Ovary (tissue), 9 donors: Measurements from ENCODE around the gene ULBP1. TPM values are rescaled to one million over a fixed set of nuclear protein-coding genes. Genes with fewer than 3 reads are reported as not detected.
"Not testable (repeated sequence)": the region's sequence is repeated elsewhere in the genome, so short reads cannot be mapped to it uniquely, and the experiment has no call there.

Experiments
- DNase-seq, 5 donors: peaks; one replicate each; pipeline ENCODE4 v3.0.0-alpha.2; 2019 to 2020
- H3K27ac ChIP-seq, 2 donors: fragments of 200-600 bp; one replicate each; pipeline versions ENCODE4 v1.5.1 to v1.8.0; 2019 to 2022
- H3K27me3 ChIP-seq: fragments of 200-600 bp; one replicate; pipeline ENCODE4 v1.8.0; 2022
- H3K36me3 ChIP-seq: fragments of 200-600 bp; sonication (generic); one replicate; pipeline ENCODE4 v1.5.1; 2019
- H3K4me1 ChIP-seq: one replicate; pipeline ENCODE4 v1.8.1; 2013; ENCODE audit warnings: mild to moderate bottlenecking, moderate library complexity; ENCODE audit not compliant: insufficient read depth
- H3K4me3 ChIP-seq: fragments of 200-600 bp; sonication (generic); one replicate; pipeline ENCODE4 v1.5.1; 2017
- H3K9me3 ChIP-seq, 2 donors: fragments of 200-600 bp in 1 of 2; sonication (generic) in 1 of 2; one replicate each; pipeline versions ENCODE4 v1.5.1 to v1.8.1; 2013 to 2019; ENCODE audit warnings: mild to moderate bottlenecking in 1 of 2, moderate library complexity in 1 of 2
- CTCF ChIP-seq, 3 donors: fragments of 450-650 bp in 2 of 3; fragments of 200-600 bp in 1 of 3; IDR thresholded peaks; one replicate each; pipeline versions ENCODE4 v1.5.1 to v1.8.0; 2016 to 2022; ENCODE audit warnings: antibody characterized with exemption in 3 of 3, mild to moderate bottlenecking in 1 of 3
- EP300 ChIP-seq: sonication (generic); formaldehyde crosslinking; IDR thresholded peaks from one replicate; pipeline ENCODE4 v1.6.1; 2017; ENCODE audit warnings: antibody characterized with exemption
- POLR2A ChIP-seq: fragments of 450-650 bp; IDR thresholded peaks from one replicate; pipeline ENCODE4 v1.6.1; 2017; ENCODE audit warnings: antibody characterized with exemption, mild to moderate bottlenecking, moderate library complexity
- WGBS, 3 donors: extraction: QIAGEN DNeasy Blood & Tissue Kit in 1 of 3; methylation state at CpG; one replicate each; pipeline versions ENCODE4 v1.1.5 to v1.1.7; 2013 to 2017; 5-methylcytosine and 5-hydroxymethylcytosine counted together
- intact Hi-C, 4 donors: fragments of 100-400 bp; cut with DNase I; formaldehyde crosslinking; loops; one replicate each; pipeline versions ENCODE4 v1.11.0 to v1.15.1; 2022 to 2023
- polyA plus RNA-seq, 2 donors: library from polyadenylated mRNA; stranded (reverse); fragments of 200-250 nt in 1 of 2; fragments of 350-450 nt in 1 of 2; fragmentation: Illumina TruSeq in 1 of 2; extraction: RNeasy Lipid Tissue Mini Kit (QIAGEN cat#74804) in 1 of 2; gene quantifications; one replicate each; pipeline ENCODE4 v1.2.3, GENCODE V29; 2013 to 2014
- total RNA-seq, 7 donors: library from RNA; depleted of rRNA in 2 of 7; stranded (reverse); fragments of >200 nt in 2 of 7; fragmentation: NEBNext Ultra II Directional in 3 of 7; extraction: Animal tissue kit (Norgen Biotek cat#: 25700) in 3 of 7; gene quantifications; one replicate each; pipeline versions ENCODE4 v1.1.0 to v1.2.4, GENCODE V29; 2016 to 2023
- donor health status: DM: no; HTN: no; CAD: no; lungs with moderate emphysema.
- donor health status: DM: no; HTN: no; CAD: no.
- donor health status: Bipolar disorder and iron deficiency.
- donor health status: DM: yes; HTN: yes; CAD: no.
- donor health status: DM: no; HTN: no; CAD: no.
- donor health status: DM: yes; HTN: yes; CAD: no.

ULBP1 gene
- total and polyA plus RNA-seq, 9 donors: 0.02 to 7.7 (median 0.09) TPM; not detected in 3

- Histone ChIP-seq H3K27ac (no peak overlapping the region), H3K4me1 (peaks cover 3% of the 10 kb centered on the region), H3K4me3 (no peak overlapping the region), H3K9me3 (no peaks in the 10 kb centered on the region), H3K36me3 (no peaks in the 10 kb centered on the region), H3K27me3 (no peaks in the 10 kb centered on the region)
- 80 to 82% (median 80%) methylated on average over 2 of the region's 2 CpGs for WGBS, 3 donors
- TF ChIP-seq EP300 (no peak), CTCF (IDR thresholded peaks at IDR 0.05) (no peak), POLR2A (no peak)
- intact Hi-C loops: loop anchor here in 1 of 4 donors (10.0 kb wide), 1 partner anchor 165 kb away; no protein-coding TSS in a partner anchor
- DNase-seq: no peak
Measured at GRCh38 chr6:149999636-150000035, 35.9 kb downstream of the ULBP1 start.

GRCh38 chr6:150001295-150002008 is 37.7 kb downstream of the ULBP1 start:
- intact Hi-C loops: loop anchor here in 1 of 4 donors (10.0 kb wide), 1 partner anchor 167 kb away; no protein-coding TSS in a partner anchor
- Histone ChIP-seq H3K27ac (no peak overlapping the region), H3K4me1 (peaks cover 3% of the 10 kb centered on the region), H3K36me3 (no peaks in the 10 kb centered on the region), H3K27me3 (no peaks in the 10 kb centered on the region), H3K9me3 (no peaks in the 10 kb centered on the region), H3K4me3 (no peak overlapping the region)
- no peak for DNase-seq
- no peak for TF ChIP-seq POLR2A
- no peak for TF ChIP-seq EP300
- 32 to 48% (median 44%) methylated on average over 3 of the region's 3 CpGs for WGBS, 3 donors

- WGBS, 3 donors: 89 to 94% (median 92%) methylated on average over 2 of the region's 2 CpGs
- Histone ChIP-seq H3K9me3 (no peaks in the 10 kb centered on the region), H3K27me3 (no peaks in the 10 kb centered on the region), H3K27ac (no peak overlapping the region), H3K4me1 (peaks cover 3% of the 10 kb centered on the region), H3K36me3 (no peaks in the 10 kb centered on the region), H3K4me3 (no peak overlapping the region)
- no peak for TF ChIP-seq EP300
- TF ChIP-seq POLR2A: no peak
- no peak for TF ChIP-seq CTCF (IDR thresholded peaks at IDR 0.05)
- intact Hi-C loops: loop anchor here in 1 of 4 donors (10.0 kb wide), 1 partner anchor 168 kb away; no protein-coding TSS in a partner anchor
- no peak for DNase-seq
Measured at GRCh38 chr6:150002710-150003109, 39.0 kb downstream of the ULBP1 start.

GRCh38 chr6:150003599-150003998 is 39.9 kb downstream of the ULBP1 start:
- not testable (repeated sequence) for H3K9me3 ChIP-seq, H3K36me3 ChIP-seq, H3K27ac ChIP-seq, H3K27me3 ChIP-seq, H3K4me3 ChIP-seq, H3K4me1 ChIP-seq
- DNase-seq: peak in 1 of 5 donors; percentile 15
- intact Hi-C loops: loop anchor here in 1 of 4 donors (10.0 kb wide), 1 partner anchor 169 kb away; no protein-coding TSS in a partner anchor
- WGBS, 3 donors: 75 to 94% (median 83%) methylated on average over 3 of the region's 3 CpGs

- Histone ChIP-seq H3K27me3 (no peaks in the 10 kb centered on the region), H3K27ac (no peak overlapping the region), H3K4me1 (peaks cover 3% of the 10 kb centered on the region), H3K4me3 (peak overlapping the region; percentile 54), H3K36me3 (no peaks in the 10 kb centered on the region), H3K9me3 (no peaks in the 10 kb centered on the region)
- DNase-seq: peak in 1 of 5 donors; percentile 14
- 33 to 35% (median 34%) methylated on average over 14 of the region's 14 CpGs for WGBS, 3 donors
- TF ChIP-seq CTCF (IDR thresholded peaks at IDR 0.05) (no peak), EP300 (no peak), POLR2A (no peak)
- intact Hi-C loops: loop anchor here in 1 of 4 donors (10.0 kb wide), 1 partner anchor 169 kb away; no protein-coding TSS in a partner anchor
Measured at GRCh38 chr6:150004101-150004782, 40.5 kb downstream of the ULBP1 start.
